ENCODE measurements around the gene MACF1.
"Not testable (repeated sequence)": the region's sequence is repeated elsewhere in the genome, so short reads cannot be mapped to it uniquely, and the experiment has no call there.

Gene MACF1

GRCh38 chr1:39522661-39523567 lies 318.4 kb downstream of the MACF1 start:
- no peak for DNase-seq

- DNase-seq, result no peak
Observed at GRCh38 chr1:39524171-39524570, 319.7 kb downstream of the MACF1 start.

- no peak for DNase-seq
Observed at GRCh38 chr1:39524591-39525365, 320.3 kb downstream of the MACF1 start.

GRCh38 chr1:39525366-39526165 lies 321.1 kb downstream of the MACF1 start:
- no peak for DNase-seq

- DNase-seq, result no peak
Observed at GRCh38 chr1:39526466-39527189, 322.1 kb downstream of the MACF1 start.

GRCh38 chr1:39527190-39527579 lies 322.7 kb downstream of the MACF1 start:
- not testable (repeated sequence) for DNase-seq

- no peak for DNase-seq
Observed at GRCh38 chr1:39528082-39528481, 323.6 kb downstream of the MACF1 start.

GRCh38 chr1:39529901-39530535 lies 325.5 kb downstream of the MACF1 start:
- DNase-seq, result no peak

GRCh38 chr1:39531526-39531925 lies 327.0 kb downstream of the MACF1 start:
- no peak for DNase-seq

- no peak for DNase-seq
Observed at GRCh38 chr1:39533442-39533841, 328.9 kb downstream of the MACF1 start.
